HG02642 (cell line): ENCODE data around the gene FNTB.

Source experiments
- ATAC-seq: cut with Tn5 transposase; IDR thresholded peaks from one replicate; pipeline ENCODE4 v1.9.1; 2021; ENCODE audit warnings: mild to moderate bottlenecking; ENCODE audit not compliant: unreplicated experiment, poor library complexity

The FNTB gene

GRCh38 chr14:65042731-65043372, 56.2 kb downstream of the FNTB start:
- peak; percentile 61 for ATAC-seq

GRCh38 chr14:65043893-65044595, 57.3 kb downstream of the FNTB start:
- no peak for ATAC-seq

- ATAC-seq, result no peak
Measured at GRCh38 chr14:65044596-65044959, 57.9 kb downstream of the FNTB start.

- no peak for ATAC-seq
Measured at GRCh38 chr14:65045006-65045405, 58.3 kb downstream of the FNTB start.

- no peak for ATAC-seq
Measured at GRCh38 chr14:65045709-65046108, 59.0 kb downstream of the FNTB start.

- no peak for ATAC-seq
Measured at GRCh38 chr14:65052832-65053231, 66.1 kb downstream of the FNTB start.

GRCh38 chr14:65053466-65053865, 66.8 kb downstream of the FNTB start:
- no peak for ATAC-seq

GRCh38 chr14:65054471-65055085, 67.9 kb downstream of the FNTB start:
- no peak for ATAC-seq

GRCh38 chr14:65057695-65058094, 71.0 kb downstream of the FNTB start:
- ATAC-seq, result no peak

- ATAC-seq, result no peak
Measured at GRCh38 chr14:65062096-65063075, 75.7 kb downstream of the FNTB start.

- ATAC-seq, result no peak
Measured at GRCh38 chr14:65065719-65066118, 79.0 kb downstream of the FNTB start.

GRCh38 chr14:65069874-65070413, 83.2 kb downstream of the FNTB start:
- no peak for ATAC-seq

GRCh38 chr14:65070471-65070976, 83.8 kb downstream of the FNTB start:
- peak; percentile 51 for ATAC-seq

GRCh38 chr14:65071544-65071943, 84.8 kb downstream of the FNTB start:
- no peak for ATAC-seq

- ATAC-seq, result no peak
Measured at GRCh38 chr14:65072256-65072655, 85.6 kb downstream of the FNTB start.

GRCh38 chr14:65072937-65073336, 86.2 kb downstream of the FNTB start:
- no peak for ATAC-seq

GRCh38 chr14:65073605-65074201, 87.0 kb downstream of the FNTB start:
- no peak for ATAC-seq

GRCh38 chr14:65074449-65075150, 87.9 kb downstream of the FNTB start:
- no peak for ATAC-seq
